ENCODE data around the gene RALB. TPM values are rescaled to one million over a fixed set of nuclear protein-coding genes. Genes with fewer than 3 reads are reported as not detected.

RALB gene
- total RNA-seq, 1 experiment from 2014 or later: 17.1 TPM

DNA sequence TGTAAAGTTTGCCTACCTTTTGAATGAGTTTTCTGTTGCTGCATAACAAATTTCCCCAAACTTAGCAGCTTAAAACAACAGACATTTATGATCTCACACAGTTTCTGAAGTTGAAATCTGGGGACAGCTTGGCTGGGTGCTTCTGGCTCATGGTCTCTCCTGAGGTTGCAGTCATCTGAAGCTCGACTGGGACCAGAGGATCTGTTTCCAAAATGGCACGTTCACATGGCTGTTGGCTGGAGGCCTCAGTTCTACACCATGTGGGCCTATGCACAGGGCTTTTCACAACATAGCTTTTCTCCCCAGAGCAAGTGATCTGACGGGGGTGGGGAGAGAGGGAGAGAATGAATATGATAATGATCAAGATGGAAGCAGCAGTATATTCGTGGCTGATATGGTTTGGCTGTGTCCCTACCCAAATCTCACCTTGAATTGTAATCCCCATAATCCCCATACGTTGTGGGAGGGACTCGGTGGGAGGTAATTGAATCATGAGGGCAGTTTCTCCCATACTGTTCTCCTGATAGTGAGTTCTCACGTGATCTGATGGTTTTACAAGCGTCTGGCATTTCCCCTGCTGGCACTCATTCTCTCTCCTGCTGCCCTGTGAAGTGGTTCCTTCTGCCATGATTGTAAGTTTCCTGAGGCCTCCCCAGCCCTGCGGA is 3.5 kb downstream of the RALB start:
- POLR2A ChIA-PET: interaction anchor here (0.6 to 0.9 kb wide), 2 partner anchors 119 to 819 kb away, joined by 3 read pairs; no protein-coding TSS in a partner anchor
- Mint-ChIP-seq H3K4me3 (no peak overlapping the region), H3K9me3 (peaks cover 11% of the 10 kb centered on the region), H3K36me3 (peaks cover 18% of the 10 kb centered on the region), H3K27me3 (ENCODE audit: low read depth) (peaks cover 34% of the 10 kb centered on the region), H3K27ac (no peak overlapping the region), H3K4me1 (peaks cover 35% of the 10 kb centered on the region)
- ATAC-seq (no peak), DNase-seq (ENCODE audit: low spot score) (no peak)
- CTCF ChIA-PET: interaction anchor here (1.6 to 2.6 kb wide), 2 partner anchors 50 to 57 kb away, joined by 3 to 11 read pairs; no protein-coding TSS in a partner anchor
- TF ChIP-seq CBFB (CRISPR knock-in tag; IDR thresholded peaks at IDR 0.05; ENCODE audit: low read depth): no peak
- TF ChIP-seq, protein P1, sequence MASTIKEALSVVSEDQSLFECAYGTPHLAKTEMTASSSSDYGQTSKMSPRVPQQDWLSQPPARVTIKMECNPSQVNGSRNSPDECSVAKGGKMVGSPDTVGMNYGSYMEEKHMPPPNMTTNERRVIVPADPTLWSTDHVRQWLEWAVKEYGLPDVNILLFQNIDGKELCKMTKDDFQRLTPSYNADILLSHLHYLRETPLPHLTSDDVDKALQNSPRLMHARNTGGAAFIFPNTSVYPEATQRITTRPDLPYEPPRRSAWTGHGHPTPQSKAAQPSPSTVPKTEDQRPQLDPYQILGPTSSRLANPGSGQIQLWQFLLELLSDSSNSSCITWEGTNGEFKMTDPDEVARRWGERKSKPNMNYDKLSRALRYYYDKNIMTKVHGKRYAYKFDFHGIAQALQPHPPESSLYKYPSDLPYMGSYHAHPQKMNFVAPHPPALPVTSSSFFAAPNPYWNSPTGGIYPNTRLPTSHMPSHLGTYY (CRISPR knock-in tag; IDR thresholded peaks at IDR 0.05): no peak
- no peak for TF ChIP-seq ETV6 (CRISPR knock-in tag; IDR thresholded peaks at IDR 0.05)
- TF ChIP-seq RORB (CRISPR knock-in tag; IDR thresholded peaks at IDR 0.05): no peak
- no peak for TF ChIP-seq AR (CRISPR knock-in tag; IDR thresholded peaks at IDR 0.05)
- no peak for TF ChIP-seq TEAD1 (CRISPR knock-in tag; IDR thresholded peaks at IDR 0.05)
- no peak for TF ChIP-seq NR1H2 (CRISPR knock-in tag; IDR thresholded peaks at IDR 0.05)
- TF ChIP-seq ATF2 (CRISPR knock-in tag; IDR thresholded peaks at IDR 0.05; ENCODE audit: borderline replicate concordance, low read depth): no peak
- no peak for TF ChIP-seq ZNF281 (CRISPR knock-in tag; IDR thresholded peaks at IDR 0.05)
- no peak for TF ChIP-seq SMAD4 (CRISPR knock-in tag; IDR thresholded peaks at IDR 0.05)
- TF ChIP-seq NFATC4 (CRISPR knock-in tag; IDR thresholded peaks at IDR 0.05): no peak
- no peak for TF ChIP-seq FOXJ3 (CRISPR knock-in tag; IDR thresholded peaks at IDR 0.05; ENCODE audit: borderline replicate concordance)
- no peak for TF ChIP-seq ZNF219 (CRISPR knock-in tag; IDR thresholded peaks at IDR 0.05; ENCODE audit: borderline replicate concordance)
- no peak for TF ChIP-seq KAT7 (CRISPR knock-in tag; IDR thresholded peaks at IDR 0.05; ENCODE audit: borderline replicate concordance)

- no peak for DNase-seq (ENCODE audit: low spot score)
- CTCF ChIA-PET: interaction anchor here (2.6 kb wide), 1 partner anchor 56 kb away, joined by 11 read pairs; no protein-coding TSS in a partner anchor
- peaks cover 11% of the 10 kb centered on the region for H3K9me3 Mint-ChIP-seq
- peaks cover 34% of the 10 kb centered on the region for H3K4me1 Mint-ChIP-seq
- H3K27ac Mint-ChIP-seq: no peak overlapping the region
- POLR2A ChIA-PET: interaction anchor here (0.6 kb wide), 1 partner anchor 119 kb away, joined by 3 read pairs; no protein-coding TSS in a partner anchor
- TF ChIP-seq GTF2I (CRISPR knock-in tag; conservative IDR thresholded peaks at IDR 0.05): no peak
- no peak for TF ChIP-seq ZNF232 (CRISPR knock-in tag; IDR thresholded peaks at IDR 0.05)
- no peak for TF ChIP-seq AR (CRISPR knock-in tag; IDR thresholded peaks at IDR 0.05)
- no peak for TF ChIP-seq HMGA2 (CRISPR knock-in tag; IDR thresholded peaks at IDR 0.05)
- peaks cover 29% of the 10 kb centered on the region for H3K27me3 Mint-ChIP-seq (ENCODE audit: low read depth)
- H3K4me3 Mint-ChIP-seq: no peak overlapping the region
- ATAC-seq: no peak
- H3K36me3 Mint-ChIP-seq: peaks cover 18% of the 10 kb centered on the region
These were observed 4.0 kb downstream of the RALB start for GRCh38 chr2:120256651-120257000.
